Keratinocyte (primary cell): Measurements from ENCODE around the gene RAF1. TPM values are rescaled to one million over a fixed set of nuclear protein-coding genes. Genes with fewer than 3 reads are reported as not detected.

Experiments
- DNase-seq: peaks from one replicate; pipeline ENCODE4 v3.0.0-alpha.2; 2011; ENCODE audit warnings: low read depth, missing footprints, low spot score
- FAIRE-seq: peaks from 2 replicates; lab custom pipeline; 2011; peaks lifted over from hg19 to GRCh38; lab: Jason Lieb, UNC
- H2AFZ ChIP-seq: 2 replicates; pipeline ENCODE4 v1.6.0; 2012; ENCODE audit warnings: low read length, control low read depth, inconsistent platforms; ENCODE audit not compliant: control insufficient read depth
- H3K27ac ChIP-seq: 2 replicates; pipeline ENCODE4 v1.5.1; 2011; ENCODE audit warnings: low read length; ENCODE audit not compliant: control insufficient read depth, insufficient read depth
- H3K27me3 ChIP-seq: 3 replicates; pipeline ENCODE4 v1.6.0; 2011; ENCODE audit warnings: low read length; ENCODE audit not compliant: control insufficient read depth, insufficient read depth; ENCODE audit errors: extremely low read depth
- H3K36me3 ChIP-seq, 2 experiments: 2 replicates in 1 of 2; 3 replicates in 1 of 2; pipeline ENCODE4 v1.5.1; 2011; ENCODE audit warnings: low read length in 2 of 2, mild to moderate bottlenecking in 1 of 2; ENCODE audit not compliant: control insufficient read depth in 2 of 2, insufficient read depth in 2 of 2; ENCODE audit errors: extremely low read depth in 1 of 2
- H3K4me1 ChIP-seq: 3 replicates; pipeline ENCODE4 v1.5.1; 2011; ENCODE audit warnings: low read length; ENCODE audit not compliant: control insufficient read depth, insufficient read depth; ENCODE audit errors: extremely low read depth
- H3K4me2 ChIP-seq: 3 replicates; pipeline ENCODE4 v1.6.0; 2011; ENCODE audit warnings: low read depth, low read length; ENCODE audit not compliant: control insufficient read depth, insufficient read depth; ENCODE audit errors: extremely low read depth
- H3K4me3 ChIP-seq, 3 experiments: fragments of 200-600 bp in 1 of 3; sonication (generic) in 1 of 3; 2 replicates in 2 of 3; 3 replicates in 1 of 3; pipeline ENCODE4 v1.5.1; 2011 to 2016; ENCODE audit warnings: low read length in 3 of 3, mild to moderate bottlenecking in 3 of 3, control low read depth in 2 of 3, inconsistent platforms in 1 of 3, low read depth in 1 of 3, mixed read lengths in 1 of 3, mixed run types in 1 of 3, moderate library complexity in 1 of 3; ENCODE audit not compliant: control insufficient read depth in 2 of 3, insufficient read depth in 2 of 3; ENCODE audit errors: extremely low read depth in 1 of 3
- H3K79me2 ChIP-seq: 2 replicates; pipeline ENCODE4 v1.6.0; 2012; ENCODE audit warnings: low read length; ENCODE audit not compliant: control insufficient read depth, insufficient read depth
- H3K9ac ChIP-seq: 3 replicates; pipeline ENCODE4 v1.6.0; 2011; ENCODE audit warnings: low read length; ENCODE audit not compliant: control insufficient read depth, insufficient read depth; ENCODE audit errors: extremely low read depth
- H3K9me1 ChIP-seq: 3 replicates; pipeline ENCODE4 v1.6.0; 2011; ENCODE audit warnings: low read length; ENCODE audit not compliant: control insufficient read depth, insufficient read depth; ENCODE audit errors: extremely low read depth
- H3K9me3 ChIP-seq: 2 replicates; pipeline ENCODE4 v1.5.1; 2012; ENCODE audit warnings: low read depth, low read length; ENCODE audit not compliant: control insufficient read depth
- H4K20me1 ChIP-seq: 3 replicates; pipeline ENCODE4 v1.6.0; 2011; ENCODE audit warnings: low read length; ENCODE audit not compliant: control insufficient read depth, insufficient read depth; ENCODE audit errors: extremely low read depth
- EZH2 ChIP-seq: IDR thresholded peaks from one replicate; pipeline ENCODE4 v1.6.1; 2012; ENCODE audit warnings: inconsistent platforms, mild to moderate bottlenecking, low read length, moderate library complexity
- dilution Hi-C: fragments of 300-500 bp; cut with MboI; formaldehyde crosslinking; loops from one replicate; pipeline ENCODE4 v1.7.0; 2020; ENCODE audit warnings: low sequenced_read_pairs; ENCODE audit not compliant: extremely low pct_ligation_motif_present
- polyA plus RNA-seq, 5 experiments: library from polyadenylated mRNA; depleted of rRNA in 3 of 5; stranded (reverse) in 3 of 5; stranded (forward) in 1 of 5; unstranded in 1 of 5; fragments of >200 nt; gene quantifications; 1 replicate in 1 of 5; 2 replicates in 3 of 5; 3 replicates in 1 of 5; pipeline versions ENCODE4 v1.2.1 to v1.2.3, GENCODE V29; 2011 to 2012; ENCODE audit warnings: missing spikeins in 2 of 5, low read depth in 1 of 5, low replicate concordance in 1 of 5
- TF ChIP-seq, protein P1 (sequence below), 3 experiments: IDR thresholded peaks in 1 of 3; conservative IDR thresholded peaks in 1 of 3; optimal IDR thresholded peaks in 1 of 3; 2 replicates in 2 of 3; 3 replicates in 1 of 3; pipeline versions ENCODE3 to v1.5.1; 2011; ENCODE audit warnings: low read length in 3 of 3, mild to moderate bottlenecking in 3 of 3, moderate library complexity in 2 of 3, control low read depth in 1 of 3, inconsistent platforms in 1 of 3; ENCODE audit not compliant: insufficient read depth in 2 of 3; ENCODE audit errors: extremely low read depth in 1 of 3

Gene RAF1
- polyA plus RNA-seq, 1 donor (not counting 4 experiments of a cell fraction or from before 2014, with no cell fraction given): 80.1 TPM

DNA sequence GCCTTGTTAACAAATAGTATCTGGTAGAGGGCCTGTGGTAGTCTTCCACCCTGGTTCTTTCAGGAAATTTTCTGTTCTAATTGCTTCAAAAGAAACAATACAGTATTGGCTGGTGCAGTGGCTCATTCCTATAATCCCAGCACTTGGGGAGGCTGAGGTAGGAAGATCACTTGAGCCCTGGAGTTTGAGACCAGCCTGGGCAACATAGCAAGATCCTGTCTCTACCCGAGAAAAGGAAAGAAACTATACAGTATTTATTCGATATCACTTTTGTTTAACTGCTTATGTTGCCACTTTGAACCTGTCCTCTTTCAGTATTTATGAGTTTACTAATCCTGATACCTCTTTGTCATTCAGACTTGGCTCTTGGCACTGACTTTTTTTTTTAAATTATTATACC, 102.5 kb downstream of the RAF1 start:
- Histone ChIP-seq H3K9me1 (no peaks in the 10 kb centered on the region), H3K9ac (no peak overlapping the region), H3K4me2 (no peak overlapping the region), H3K4me1 (peaks cover 15% of the 10 kb centered on the region), H4K20me1 (peaks cover 4% of the 10 kb centered on the region), H3K9me3 (no peaks in the 10 kb centered on the region), H3K36me3 (no peaks in the 10 kb centered on the region), H3K79me2 (peaks cover 92% of the 10 kb centered on the region), H3K27ac (no peak overlapping the region), H2AFZ (no peak overlapping the region), H3K27me3 (no peaks in the 10 kb centered on the region), H3K4me3 (no peak overlapping the region)
- FAIRE-seq (no peak), DNase-seq (no peak)
- dilution Hi-C loops: no loop called here
- TF ChIP-seq EZH2: no peak
- TF ChIP-seq, protein P1, sequence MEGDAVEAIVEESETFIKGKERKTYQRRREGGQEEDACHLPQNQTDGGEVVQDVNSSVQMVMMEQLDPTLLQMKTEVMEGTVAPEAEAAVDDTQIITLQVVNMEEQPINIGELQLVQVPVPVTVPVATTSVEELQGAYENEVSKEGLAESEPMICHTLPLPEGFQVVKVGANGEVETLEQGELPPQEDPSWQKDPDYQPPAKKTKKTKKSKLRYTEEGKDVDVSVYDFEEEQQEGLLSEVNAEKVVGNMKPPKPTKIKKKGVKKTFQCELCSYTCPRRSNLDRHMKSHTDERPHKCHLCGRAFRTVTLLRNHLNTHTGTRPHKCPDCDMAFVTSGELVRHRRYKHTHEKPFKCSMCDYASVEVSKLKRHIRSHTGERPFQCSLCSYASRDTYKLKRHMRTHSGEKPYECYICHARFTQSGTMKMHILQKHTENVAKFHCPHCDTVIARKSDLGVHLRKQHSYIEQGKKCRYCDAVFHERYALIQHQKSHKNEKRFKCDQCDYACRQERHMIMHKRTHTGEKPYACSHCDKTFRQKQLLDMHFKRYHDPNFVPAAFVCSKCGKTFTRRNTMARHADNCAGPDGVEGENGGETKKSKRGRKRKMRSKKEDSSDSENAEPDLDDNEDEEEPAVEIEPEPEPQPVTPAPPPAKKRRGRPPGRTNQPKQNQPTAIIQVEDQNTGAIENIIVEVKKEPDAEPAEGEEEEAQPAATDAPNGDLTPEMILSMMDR (optimal IDR thresholded peaks at IDR 0.05 in 1 of 3, IDR thresholded peaks at IDR 0.05 in 1 of 3, conservative IDR thresholded peaks at IDR 0.05 in 1 of 3; ENCODE audit: extremely low read depth in 1 of 3, insufficient read depth in 2 of 3, low read length in 3 of 3): no peak

DNA sequence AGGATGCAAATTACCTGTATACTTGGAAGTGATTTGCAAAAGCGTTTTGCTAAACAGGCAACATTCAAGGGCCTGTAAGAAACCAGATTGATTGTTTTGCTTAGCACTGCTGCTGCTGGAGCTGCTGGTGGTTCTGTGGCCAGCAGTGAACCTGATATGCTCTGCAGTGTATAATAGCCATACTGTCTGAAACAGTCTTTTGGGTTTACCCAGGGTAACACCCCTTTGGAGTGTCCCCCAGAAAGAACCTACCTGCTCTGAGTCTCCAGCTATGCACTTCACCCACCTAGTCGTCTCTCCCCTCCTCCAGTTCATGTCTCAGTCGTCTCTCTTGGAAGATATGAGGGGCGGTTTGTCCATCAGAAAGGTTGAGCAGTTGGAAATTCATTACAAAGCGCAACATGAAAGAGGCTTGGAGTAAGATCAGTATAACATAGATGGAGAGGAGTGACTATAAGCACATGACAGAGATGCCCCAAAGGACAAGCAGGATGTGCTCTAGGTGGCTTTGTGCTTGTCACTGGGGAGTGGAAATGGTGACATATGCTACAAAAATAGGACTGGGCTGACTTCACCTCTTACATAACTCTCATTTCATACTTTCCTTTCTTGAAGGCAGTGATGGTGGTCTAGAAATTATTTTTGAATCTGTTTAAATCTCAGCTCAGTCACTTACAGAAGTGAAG, 103.3 kb downstream of the RAF1 start:
- Histone ChIP-seq H3K9ac (no peak overlapping the region), H3K4me2 (no peak overlapping the region), H3K9me3 (no peaks in the 10 kb centered on the region), H3K27me3 (no peaks in the 10 kb centered on the region), H3K4me3 (no peak overlapping the region), H2AFZ (no peak overlapping the region), H4K20me1 (peaks cover 4% of the 10 kb centered on the region), H3K4me1 (peaks cover 21% of the 10 kb centered on the region), H3K36me3 (no peaks in the 10 kb centered on the region), H3K79me2 (peaks cover 84% of the 10 kb centered on the region), H3K27ac (no peak overlapping the region), H3K9me1 (no peaks in the 10 kb centered on the region)
- TF ChIP-seq, protein P1 (optimal IDR thresholded peaks at IDR 0.05 in 1 of 3, IDR thresholded peaks at IDR 0.05 in 1 of 3, conservative IDR thresholded peaks at IDR 0.05 in 1 of 3; ENCODE audit: extremely low read depth in 1 of 3, insufficient read depth in 2 of 3, low read length in 3 of 3): no peak
- dilution Hi-C loops: no loop called here
- no peak for DNase-seq
- FAIRE-seq: no peak
